Endothelial cell of umbilical vein (primary cell): ENCODE results near the gene APOC4. TPM values are rescaled to one million over a fixed set of nuclear protein-coding genes. Genes with fewer than 3 reads are reported as not detected.

Experiments used
- BruUV-seq: library from RNA; stranded (reverse); fragments of 400-500 nt; replicated peaks from 2 replicates; lab custom pipeline; 2021; lab: Mats Ljungman, UMichigan
- CTCF ChIA-PET: fragments of 300-600, 350-600 bp; sonication (Branson Sonifier 250); formaldehyde crosslinking; loops from one replicate; lab custom pipeline; 2021; ENCODE audit warnings: antibody characterized with exemption, inconsistent platforms; lab: Charles Lee
- POLR2A ChIA-PET: fragments of 300-600, 350-600 bp; sonication (Branson Sonifier 250); formaldehyde crosslinking; loops from one replicate; lab custom pipeline; 2021; ENCODE audit warnings: antibody characterized with exemption, inconsistent platforms; lab: Charles Lee
- DNase-seq: peaks from one replicate; pipeline ENCODE4 v3.0.0-alpha.2; 2011; ENCODE audit warnings: low read depth, low spot score
- FAIRE-seq: peaks from 2 replicates; lab custom pipeline; 2011; peaks lifted over from hg19 to GRCh38; lab: Jason Lieb, UNC
- H2AFZ ChIP-seq: 2 replicates; pipeline ENCODE4 v1.6.0; 2012; ENCODE audit warnings: low read depth, low read length, control low read depth, inconsistent platforms
- H3K27ac ChIP-seq: 2 replicates; pipeline ENCODE4 v1.5.1; 2011; ENCODE audit warnings: low read depth, mild to moderate bottlenecking, control low read depth, low read length, moderate library complexity; ENCODE audit not compliant: insufficient read depth
- H3K27me3 ChIP-seq, 2 experiments: 2 replicates each; pipeline versions ENCODE4 v1.6.0 to v1.6.1; 2011; ENCODE audit warnings: low read length in 2 of 2, mixed read lengths in 1 of 2; ENCODE audit not compliant: control insufficient read depth in 2 of 2, insufficient read depth in 2 of 2
- H3K36me3 ChIP-seq, 2 experiments: 2 replicates in 1 of 2; 3 replicates in 1 of 2; pipeline ENCODE4 v1.5.1; 2011; ENCODE audit warnings: low read length in 2 of 2, mild to moderate bottlenecking in 1 of 2, moderate library complexity in 1 of 2; ENCODE audit not compliant: control insufficient read depth in 2 of 2, insufficient read depth in 2 of 2; ENCODE audit errors: extremely low read depth in 1 of 2
- H3K4me1 ChIP-seq: 3 replicates; pipeline ENCODE4 v1.5.1; 2011; ENCODE audit warnings: mild to moderate bottlenecking, low read length; ENCODE audit not compliant: control insufficient read depth, insufficient read depth; ENCODE audit errors: extremely low read depth
- H3K4me2 ChIP-seq: 2 replicates; pipeline ENCODE4 v1.6.1; 2011; ENCODE audit warnings: low read length, control low read depth, mixed read lengths; ENCODE audit not compliant: insufficient read depth
- H3K4me3 ChIP-seq, 3 experiments: fragments of 200-600 bp in 1 of 3; sonication (generic), shearing (Covaris generic) in 1 of 3; replicated peaks in 1 of 3; 2 replicates each; pipeline ENCODE4 v1.5.1; 2011 to 2016; ENCODE audit warnings: control low read depth in 3 of 3, low read length in 3 of 3, mild to moderate bottlenecking in 2 of 3, inconsistent platforms in 1 of 3, low read depth in 1 of 3, moderate library complexity in 1 of 3; ENCODE audit not compliant: insufficient read depth in 1 of 3
- H3K79me2 ChIP-seq: 2 replicates; pipeline ENCODE4 v1.6.0; 2012; ENCODE audit warnings: low read length, inconsistent platforms; ENCODE audit not compliant: control insufficient read depth, insufficient read depth
- H3K9ac ChIP-seq: replicated peaks from 2 replicates; pipeline ENCODE3; 2011; ENCODE audit warnings: low read length, control low read depth; ENCODE audit not compliant: insufficient read depth; ENCODE audit errors: extremely low read depth
- H3K9me1 ChIP-seq: replicated peaks from 3 replicates; pipeline ENCODE4 v1.6.0; 2011; ENCODE audit warnings: mild to moderate bottlenecking, low read length; ENCODE audit not compliant: control insufficient read depth, insufficient read depth; ENCODE audit errors: extremely low read depth
- H3K9me3 ChIP-seq: replicated peaks from 2 replicates; pipeline ENCODE4 v1.5.1; 2012; ENCODE audit warnings: low read length, inconsistent platforms; ENCODE audit not compliant: control insufficient read depth, insufficient read depth
- H4K20me1 ChIP-seq: replicated peaks from 2 replicates; pipeline ENCODE3; 2011; ENCODE audit warnings: mild to moderate bottlenecking, low read length; ENCODE audit not compliant: control insufficient read depth, insufficient read depth; ENCODE audit errors: extremely low read depth
- CTCF ChIP-seq, 2 donors: IDR thresholded peaks; 1 replicate in 1 of 2; 2 replicates in 1 of 2; pipeline ENCODE4 v1.5.1; 2011; ENCODE audit warnings: low read length in 2 of 2, mild to moderate bottlenecking in 2 of 2, moderate library complexity in 2 of 2, control low read depth in 1 of 2, inconsistent platforms in 1 of 2, low read depth in 1 of 2; ENCODE audit not compliant: insufficient read depth in 1 of 2; ENCODE audit errors: extremely low read depth in 1 of 2
- FOS ChIP-seq: IDR thresholded peaks from 2 replicates; pipeline ENCODE4 v1.6.1; 2011; ENCODE audit warnings: mild to moderate bottlenecking, low read length, moderate library complexity, borderline replicate concordance; ENCODE audit not compliant: insufficient read depth
- GATA2 ChIP-seq: IDR thresholded peaks from 2 replicates; pipeline ENCODE4 v1.7.0; 2011; ENCODE audit warnings: low read depth, mild to moderate bottlenecking, moderate library complexity, mixed read lengths, low read length; ENCODE audit not compliant: insufficient read length, insufficient read depth
- MAX ChIP-seq: IDR thresholded peaks from 2 replicates; pipeline ENCODE4 v1.6.1; 2011; ENCODE audit not compliant: insufficient read depth, insufficient read length
- POLR2A ChIP-seq: IDR thresholded peaks from 2 replicates; pipeline ENCODE4 v1.6.1; 2012; ENCODE audit warnings: low read depth, mild to moderate bottlenecking, control low read depth, low read length
- dilution Hi-C: fragments of 300-500 bp; cut with MboI; formaldehyde crosslinking; loops from one replicate; pipeline ENCODE4 v1.15.0; 2019; ENCODE audit warnings: low sequenced_read_pairs; ENCODE audit not compliant: extremely low pct_ligation_motif_present
- intact Hi-C: fragments of 100-400 bp; cut with micrococcal nuclease; formaldehyde crosslinking; loops from one replicate; pipeline ENCODE4 v1.10.0; 2022
- polyA plus RNA-seq, 4 experiments: library from polyadenylated mRNA; depleted of rRNA in 3 of 4; stranded (reverse) in 3 of 4; unstranded in 1 of 4; fragments of >200 nt; gene quantifications; 2 replicates each; pipeline versions ENCODE4 v1.2.1 to v1.2.3, GENCODE V29; 2011 to 2012; ENCODE audit warnings: missing spikeins in 1 of 4
- total RNA-seq: library from RNA; stranded (reverse); gene quantifications from 2 replicates; pipeline ENCODE4 v1.2.3, GENCODE V29; 2021

APOC4 gene
- total and polyA plus RNA-seq, 2 donors (not counting 3 experiments of a cell fraction or from before 2014, with no cell fraction given): not detected

DNA sequence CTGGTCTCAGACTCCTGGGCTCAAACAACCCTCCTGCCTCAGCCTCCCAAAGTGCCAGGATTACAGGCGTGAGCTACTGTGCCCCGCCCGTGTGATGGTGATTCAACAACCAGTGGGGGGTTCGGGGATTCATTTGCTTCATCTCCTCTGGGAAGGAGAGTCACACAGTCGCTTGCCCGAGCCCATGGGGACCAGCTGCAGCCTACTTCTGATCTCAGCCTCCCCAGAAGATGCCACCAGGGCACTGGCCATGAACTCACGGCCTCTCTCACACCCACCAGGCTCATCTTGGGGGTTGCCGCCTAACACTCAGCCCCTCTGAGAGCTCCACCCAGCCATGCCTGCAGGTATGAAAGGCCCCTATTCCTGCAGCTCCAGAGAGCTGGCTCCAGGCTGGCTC, 44.2 kb upstream of the APOC4 start:
- Histone ChIP-seq H3K79me2 (peaks cover 18% of the 10 kb centered on the region), H3K27ac (no peak overlapping the region), H3K4me3 (no peak overlapping the region), H3K36me3 (peaks cover 9 to 41% of the 10 kb centered on the region in 2 experiments), H3K9me1 (no peaks in the 10 kb centered on the region), H3K9ac (no peak overlapping the region), H3K4me2 (no peak overlapping the region), H4K20me1 (no peaks in the 10 kb centered on the region), H3K4me1 (no peaks in the 10 kb centered on the region), H3K27me3 (no peaks in the 10 kb centered on the region), H2AFZ (no peak overlapping the region), H3K9me3 (no peaks in the 10 kb centered on the region)
- ChIA-PET POLR2A (no interaction called here), CTCF (interaction anchor here (0.6 to 1.5 kb wide), 2 partner anchors 13 to 91 kb away, joined by 3 to 4 read pairs; no protein-coding TSS in a partner anchor)
- FAIRE-seq (no peak), DNase-seq (no peak)
- intact Hi-C loops: no loop called here
- BruUV-seq: no TSS peak
- no peak for TF ChIP-seq POLR2A
- TF ChIP-seq MAX: no peak
- TF ChIP-seq GATA2: no peak
- no peak for TF ChIP-seq CTCF (IDR thresholded peaks at IDR 0.05; ENCODE audit: extremely low read depth in 1 of 2, insufficient read depth in 1 of 2, low read depth in 1 of 2, low read length in 2 of 2)
- no peak for TF ChIP-seq FOS
- dilution Hi-C loops: no loop called here
